WI38 (cell line): ENCODE results near the gene CDK17.

ENCODE experiments used
- H3K4me3 ChIP-seq: 2 replicates; pipeline ENCODE4 v1.5.1; 2011; ENCODE audit warnings: low read depth, mild to moderate bottlenecking, control low read depth, low read length
- CTCF ChIP-seq: IDR thresholded peaks from 2 replicates; pipeline ENCODE4 v1.5.1; 2012; ENCODE audit warnings: low read depth, mild to moderate bottlenecking, control low read depth, low read length

Gene CDK17

DNA sequence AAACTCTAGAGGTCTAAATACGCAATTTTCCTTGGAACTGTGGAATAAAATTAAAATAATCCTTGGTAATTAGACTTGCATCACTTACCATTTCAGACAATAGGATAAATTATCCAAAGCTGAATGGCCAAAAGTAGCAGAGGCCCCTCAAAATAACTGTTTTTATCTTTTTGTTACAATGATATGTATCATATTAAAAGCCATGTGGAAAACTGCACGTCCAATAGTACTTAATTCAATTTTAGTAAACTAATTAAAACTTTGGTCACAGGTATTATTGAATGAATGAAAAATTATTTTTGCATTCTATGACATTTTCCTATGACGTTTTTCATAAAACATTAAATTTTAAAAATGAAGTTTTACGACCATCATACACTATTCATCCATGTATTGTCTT, 98.5 kb downstream of the CDK17 start:
- H3K4me3 ChIP-seq: no peak overlapping the region
- TF ChIP-seq CTCF: no peak

- no peak overlapping the region for H3K4me3 ChIP-seq
- no peak for TF ChIP-seq CTCF
Observed at GRCh38 chr12:96300064-96300463, 100.2 kb downstream of the CDK17 start.

DNA sequence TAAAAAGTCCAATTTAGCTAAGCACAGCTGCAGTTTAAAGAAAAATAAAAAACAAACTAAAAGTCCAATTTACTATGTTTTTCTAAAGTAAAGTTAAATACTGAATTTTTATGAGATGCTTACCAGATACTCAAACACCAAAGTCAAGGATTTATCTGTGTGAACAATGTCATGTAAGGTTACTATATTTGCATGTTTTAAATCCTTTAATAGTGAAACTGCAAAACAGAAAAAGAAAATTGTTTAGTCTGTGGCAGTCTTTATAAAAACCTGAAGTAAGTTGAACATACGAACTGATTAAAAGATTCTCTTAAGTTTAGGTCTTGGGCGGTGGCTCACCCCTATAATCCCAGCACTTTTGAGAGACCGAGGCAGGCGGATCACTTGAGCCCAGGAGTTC, 102.7 kb downstream of the CDK17 start:
- no peak overlapping the region for H3K4me3 ChIP-seq
- no peak for TF ChIP-seq CTCF

- TF ChIP-seq CTCF: no peak
Observed at GRCh38 chr12:96295532-96296160, 104.6 kb downstream of the CDK17 start.

GRCh38 chr12:96294831-96295230, 105.4 kb downstream of the CDK17 start:
- TF ChIP-seq CTCF: no peak
- no peak overlapping the region for H3K4me3 ChIP-seq

More at GRCh38 chr12:96295532-96296160, 104.6 kb downstream of the CDK17 start:
- no peak overlapping the region for H3K4me3 ChIP-seq

DNA sequence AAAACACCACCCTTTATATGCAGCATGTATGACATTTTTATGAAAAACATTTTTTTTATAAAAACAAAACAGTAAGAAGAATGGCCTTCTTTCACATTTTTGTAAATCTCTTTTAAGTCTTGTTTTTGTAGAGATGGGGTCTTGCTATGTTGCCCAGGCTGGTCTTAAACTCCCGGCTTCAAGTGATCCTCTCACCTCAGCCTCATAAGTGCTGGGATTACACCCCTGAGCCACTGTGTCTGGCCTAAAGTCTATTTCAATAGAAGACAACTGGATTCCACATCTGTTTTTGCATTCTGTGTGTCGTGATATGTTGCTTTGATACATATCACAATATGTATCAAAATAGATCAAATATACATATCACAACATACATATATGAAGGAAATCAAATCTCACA, 107.1 kb downstream of the CDK17 start:
- no peak overlapping the region for H3K4me3 ChIP-seq
- no peak for TF ChIP-seq CTCF

- no peak overlapping the region for H3K4me3 ChIP-seq
- no peak for TF ChIP-seq CTCF
Observed at GRCh38 chr12:96289067-96289466, 111.2 kb downstream of the CDK17 start.
